ENCODE results near the gene OR56B1. TPM values are rescaled to one million over a fixed set of nuclear protein-coding genes. Genes with fewer than 3 reads are reported as not detected.

The OR56B1 gene
- total RNA-seq, 5 donors from 2014 or later (not counting 1 experiment from before 2014, with no cell fraction given): 0.20 to 0.78 (median 0.37) TPM

GRCh38 chr11:5691964-5692361 lies 44.3 kb upstream of the OR56B1 start:
- peak overlapping the region; percentile 89 to 95 (median 94) for H3K4me3 Mint-ChIP-seq
- peak overlapping the region; percentile 88 for H3K27ac ChIP-seq (ENCODE audit: low read length)
- WGBS (ENCODE audit: insufficient coverage): no CpG with 5 or more reads among the region's 3 CpGs
- ATAC-seq (replicated peaks in 1 of 4) (peak; percentile 12 to 41 (median 24)), DNase-seq (peak in 1 of 35 experiments; percentile 29)
- H3K4me1 ChIP-seq (ENCODE audit: control insufficient read depth in 1 of 2, extremely low read depth in 1 of 2, insufficient read depth in 2 of 2, low read length in 2 of 2): peaks cover 22 to 23% of the 10 kb centered on the region in 2 experiments
- H3K36me3 ChIP-seq (ENCODE audit: control insufficient read depth in 2 of 2, extremely low read depth in 1 of 2, insufficient read depth in 1 of 2, low read length in 1 of 2): peaks cover 10 to 26% of the 10 kb centered on the region in 2 donors
- peak overlapping the region; percentile 66 to 77 for H3K4me3 ChIP-seq (ENCODE audit: control insufficient read depth in 1 of 2, extremely low read depth in 1 of 2, low read length in 1 of 2)
- no peaks in the 10 kb centered on the region for H3K9me3 Mint-ChIP-seq
- H3K9me3 ChIP-seq: no peaks in the 10 kb centered on the region
- H3K4me1 Mint-ChIP-seq: peaks cover 64 to 76% (median 68%) of the 10 kb centered on the region in 3 donors
- peaks cover 39% of the 10 kb centered on the region for H3K36me3 Mint-ChIP-seq
- no peaks in the 10 kb centered on the region for H3K27me3 Mint-ChIP-seq
- peak overlapping the region; percentile 97 to 98 for H3K27ac Mint-ChIP-seq
- ChIA-PET CTCF (no interaction called here), POLR2A (no interaction called here)
- no peaks in the 10 kb centered on the region for H3K27me3 ChIP-seq (replicated peaks in 1 of 2; ENCODE audit: control insufficient read depth in 2 of 2, extremely low read depth in 1 of 2, insufficient read depth in 2 of 2, low read length in 1 of 2)

- H3K9me3 ChIP-seq: no peaks in the 10 kb centered on the region
- H3K27me3 ChIP-seq (replicated peaks in 1 of 2; ENCODE audit: control insufficient read depth in 2 of 2, extremely low read depth in 1 of 2, insufficient read depth in 2 of 2, low read length in 1 of 2): no peaks in the 10 kb centered on the region
- Mint-ChIP-seq H3K36me3 (peaks cover 59% of the 10 kb centered on the region), H3K9me3 (no peaks in the 10 kb centered on the region), H3K4me1 (peaks cover 64 to 81% (median 67%) of the 10 kb centered on the region in 3 donors), H3K27ac (peak overlapping the region; percentile 78 to 81), H3K27me3 (no peaks in the 10 kb centered on the region), H3K4me3 (peak overlapping the region; percentile 38 to 58 (median 50))
- no peak overlapping the region for H3K4me3 ChIP-seq (ENCODE audit: control insufficient read depth in 1 of 2, extremely low read depth in 1 of 2, low read length in 1 of 2)
- POLR2A ChIA-PET: no interaction called here
- no peak overlapping the region for H3K27ac ChIP-seq (ENCODE audit: low read length)
- WGBS (ENCODE audit: insufficient coverage): no CpG with 5 or more reads among the region's 1 CpG
- peaks cover 16 to 48% of the 10 kb centered on the region in 2 donors for H3K36me3 ChIP-seq (ENCODE audit: control insufficient read depth in 2 of 2, extremely low read depth in 1 of 2, insufficient read depth in 1 of 2, low read length in 1 of 2)
- DNase-seq (no peak), ATAC-seq (replicated peaks in 1 of 4) (no peak)
- CTCF ChIA-PET: interaction anchor here (0.5 to 2.6 kb wide), 2 partner anchors 10 to 16 kb away, joined by 3 to 8 read pairs; partner anchors contain the start of gene TRIM5 (in 1 of the 2)
- H3K4me1 ChIP-seq (ENCODE audit: control insufficient read depth in 1 of 2, extremely low read depth in 1 of 2, insufficient read depth in 2 of 2, low read length in 2 of 2): peaks cover 15 to 16% of the 10 kb centered on the region in 2 experiments
Measured at GRCh38 chr11:5694642-5695041, 41.6 kb upstream of the OR56B1 start.

GRCh38 chr11:5695580-5695979 lies 40.7 kb upstream of the OR56B1 start:
- Mint-ChIP-seq H3K36me3 (peaks cover 66% of the 10 kb centered on the region), H3K27me3 (no peaks in the 10 kb centered on the region), H3K4me1 (peaks cover 73 to 85% (median 76%) of the 10 kb centered on the region in 3 donors), H3K27ac (peak overlapping the region; percentile 68 to 78), H3K9me3 (no peaks in the 10 kb centered on the region), H3K4me3 (no peak overlapping the region)
- Histone ChIP-seq H3K9me3 (no peaks in the 10 kb centered on the region), H3K27ac (ENCODE audit: low read length) (no peak overlapping the region), H3K4me3 (ENCODE audit: control insufficient read depth in 1 of 2, extremely low read depth in 1 of 2, low read length in 1 of 2) (no peak overlapping the region), H3K27me3 (replicated peaks in 1 of 2; ENCODE audit: control insufficient read depth in 2 of 2, extremely low read depth in 1 of 2, insufficient read depth in 2 of 2, low read length in 1 of 2) (no peaks in the 10 kb centered on the region), H3K4me1 (ENCODE audit: control insufficient read depth in 1 of 2, extremely low read depth in 1 of 2, insufficient read depth in 2 of 2, low read length in 2 of 2) (peaks cover 15 to 16% of the 10 kb centered on the region in 2 experiments), H3K36me3 (ENCODE audit: control insufficient read depth in 2 of 2, extremely low read depth in 1 of 2, insufficient read depth in 1 of 2, low read length in 1 of 2) (peaks cover 16 to 54% of the 10 kb centered on the region in 2 donors)
- no peak for ATAC-seq (replicated peaks in 1 of 4)
- CTCF ChIA-PET: interaction anchor here (0.7 to 2.6 kb wide), 2 partner anchors 11 to 54 kb away, joined by 4 to 8 read pairs; partner anchors contain the start of gene TRIM5 (in 1 of the 2)
- no peak for DNase-seq
- WGBS (ENCODE audit: insufficient coverage): 71% methylated on average over 1 of the region's 1 CpG
- POLR2A ChIA-PET: no interaction called here

- Histone ChIP-seq H3K36me3 (ENCODE audit: control insufficient read depth in 2 of 2, extremely low read depth in 1 of 2, insufficient read depth in 1 of 2, low read length in 1 of 2) (peaks cover 16 to 57% of the 10 kb centered on the region in 2 donors), H3K4me1 (ENCODE audit: control insufficient read depth in 1 of 2, extremely low read depth in 1 of 2, insufficient read depth in 2 of 2, low read length in 2 of 2) (peaks cover 15 to 16% of the 10 kb centered on the region in 2 experiments), H3K27ac (ENCODE audit: low read length) (no peak overlapping the region), H3K27me3 (replicated peaks in 1 of 2; ENCODE audit: control insufficient read depth in 2 of 2, extremely low read depth in 1 of 2, insufficient read depth in 2 of 2, low read length in 1 of 2) (no peaks in the 10 kb centered on the region), H3K4me3 (ENCODE audit: control insufficient read depth in 1 of 2, extremely low read depth in 1 of 2, low read length in 1 of 2) (no peak overlapping the region), H3K9me3 (no peaks in the 10 kb centered on the region)
- H3K36me3 Mint-ChIP-seq: peaks cover 68% of the 10 kb centered on the region
- ChIA-PET POLR2A (no interaction called here), CTCF (no interaction called here)
- H3K9me3 Mint-ChIP-seq: no peaks in the 10 kb centered on the region
- DNase-seq (no peak), ATAC-seq (replicated peaks in 1 of 4) (no peak)
- peaks cover 79 to 85% (median 82%) of the 10 kb centered on the region in 3 donors for H3K4me1 Mint-ChIP-seq
- H3K27ac Mint-ChIP-seq: peak overlapping the region; percentile 77 to 78
- no peak overlapping the region for H3K4me3 Mint-ChIP-seq
- no peaks in the 10 kb centered on the region for H3K27me3 Mint-ChIP-seq
- 100% methylated on average over 2 of the region's 2 CpGs for WGBS (ENCODE audit: insufficient coverage)
Measured at GRCh38 chr11:5696210-5696609, 40.0 kb upstream of the OR56B1 start.

- Mint-ChIP-seq H3K4me1 (peaks cover 74 to 83% (median 83%) of the 10 kb centered on the region in 3 donors), H3K9me3 (no peaks in the 10 kb centered on the region), H3K4me3 (no peak overlapping the region), H3K27ac (peak overlapping the region; percentile 71 to 77), H3K36me3 (peaks cover 75% of the 10 kb centered on the region), H3K27me3 (no peaks in the 10 kb centered on the region)
- peaks cover 16 to 65% of the 10 kb centered on the region in 2 donors for H3K36me3 ChIP-seq (ENCODE audit: control insufficient read depth in 2 of 2, extremely low read depth in 1 of 2, insufficient read depth in 1 of 2, low read length in 1 of 2)
- ChIA-PET POLR2A (no interaction called here), CTCF (interaction anchor here in 1 of 2 donors (4.5 kb wide), 1 partner anchor 8 kb away, joined by 21 read pairs; the partner anchor contains the start of gene TRIM22)
- WGBS (ENCODE audit: insufficient coverage): 96% methylated on average over 4 of the region's 7 CpGs
- ATAC-seq (replicated peaks in 1 of 4) (no peak), DNase-seq (no peak)
- H3K4me1 ChIP-seq (ENCODE audit: control insufficient read depth in 1 of 2, extremely low read depth in 1 of 2, insufficient read depth in 2 of 2, low read length in 2 of 2): peaks cover 6% of the 10 kb centered on the region in 2 experiments
- no peaks in the 10 kb centered on the region for H3K9me3 ChIP-seq
- no peak overlapping the region for H3K27ac ChIP-seq (ENCODE audit: low read length)
- H3K27me3 ChIP-seq (replicated peaks in 1 of 2; ENCODE audit: control insufficient read depth in 2 of 2, extremely low read depth in 1 of 2, insufficient read depth in 2 of 2, low read length in 1 of 2): no peaks in the 10 kb centered on the region
- no peak overlapping the region for H3K4me3 ChIP-seq (ENCODE audit: control insufficient read depth in 1 of 2, extremely low read depth in 1 of 2, low read length in 1 of 2)
Measured at GRCh38 chr11:5698281-5698680, 38.0 kb upstream of the OR56B1 start.

GRCh38 chr11:5700421-5701054 lies 35.7 kb upstream of the OR56B1 start:
- DNase-seq (no peak), ATAC-seq (replicated peaks in 1 of 4) (no peak)
- Histone ChIP-seq H3K4me3 (ENCODE audit: control insufficient read depth in 1 of 2, extremely low read depth in 1 of 2, low read length in 1 of 2) (no peak overlapping the region), H3K27me3 (replicated peaks in 1 of 2; ENCODE audit: control insufficient read depth in 2 of 2, extremely low read depth in 1 of 2, insufficient read depth in 2 of 2, low read length in 1 of 2) (no peaks in the 10 kb centered on the region), H3K9me3 (no peaks in the 10 kb centered on the region), H3K36me3 (ENCODE audit: control insufficient read depth in 2 of 2, extremely low read depth in 1 of 2, insufficient read depth in 1 of 2, low read length in 1 of 2) (peaks cover 13 to 73% of the 10 kb centered on the region in 2 donors), H3K27ac (ENCODE audit: low read length) (no peak overlapping the region), H3K4me1 (ENCODE audit: control insufficient read depth in 1 of 2, extremely low read depth in 1 of 2, insufficient read depth in 2 of 2, low read length in 2 of 2) (no peaks in the 10 kb centered on the region)
- Mint-ChIP-seq H3K36me3 (peaks cover 79% of the 10 kb centered on the region), H3K27ac (peak overlapping the region; percentile 37 to 39), H3K4me1 (peaks cover 71 to 80% (median 77%) of the 10 kb centered on the region in 3 donors), H3K9me3 (no peaks in the 10 kb centered on the region), H3K27me3 (no peaks in the 10 kb centered on the region), H3K4me3 (peak overlapping the region in 1 of 3 donors; percentile 6)
- CTCF ChIA-PET: interaction anchor here (0.6 to 4.5 kb wide), 6 partner anchors 11 to 1892 kb away, joined by 3 to 21 read pairs (median 3); partner anchors contain the start of genes TRIM22 (in 1 of the 2) and TRIM5 (in 1 of the 2)
- WGBS (ENCODE audit: insufficient coverage): no CpG with 5 or more reads among the region's 10 CpGs
- POLR2A ChIA-PET: interaction anchor here (0.6 to 1.2 kb wide), 3 partner anchors 11 to 677 kb away, joined by 3 to 8 read pairs (median 3); partner anchors contain the start of gene TRIM22 (in 1 of the 2)

Data from T-cell (primary cell).